ENCODE results near the gene CSNK2B.

GRCh38 chr6:31632279-31632946 is 33.5 kb upstream of the CSNK2B start:
- TF ChIP-seq CTCF (IDR thresholded peaks at IDR 0.05) (no peak), POLR2A (IDR thresholded peaks at IDR 0.05) (no peak)
